ENCODE data around the gene NUAK1.

DNA sequence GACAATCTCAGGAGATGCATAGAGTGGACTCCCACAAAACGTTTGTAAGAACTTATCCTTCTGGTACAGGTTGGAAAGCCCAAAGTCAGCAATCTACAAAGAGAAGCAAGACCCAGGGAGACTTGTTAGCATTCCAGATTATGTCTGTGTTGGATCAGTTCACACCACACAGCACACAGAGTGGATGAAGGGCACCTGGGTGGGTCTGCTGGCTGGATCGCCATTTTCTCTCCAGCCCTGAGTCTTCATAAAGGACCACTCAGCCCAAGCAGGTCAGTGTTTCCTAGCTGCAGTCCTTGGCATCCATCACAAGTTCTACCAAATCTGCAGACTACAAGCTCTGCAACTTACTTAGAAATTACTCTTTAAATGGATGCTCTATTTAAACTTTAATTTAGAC is 66.0 kb downstream of the NUAK1 start:
- TF ChIP-seq, protein P1, sequence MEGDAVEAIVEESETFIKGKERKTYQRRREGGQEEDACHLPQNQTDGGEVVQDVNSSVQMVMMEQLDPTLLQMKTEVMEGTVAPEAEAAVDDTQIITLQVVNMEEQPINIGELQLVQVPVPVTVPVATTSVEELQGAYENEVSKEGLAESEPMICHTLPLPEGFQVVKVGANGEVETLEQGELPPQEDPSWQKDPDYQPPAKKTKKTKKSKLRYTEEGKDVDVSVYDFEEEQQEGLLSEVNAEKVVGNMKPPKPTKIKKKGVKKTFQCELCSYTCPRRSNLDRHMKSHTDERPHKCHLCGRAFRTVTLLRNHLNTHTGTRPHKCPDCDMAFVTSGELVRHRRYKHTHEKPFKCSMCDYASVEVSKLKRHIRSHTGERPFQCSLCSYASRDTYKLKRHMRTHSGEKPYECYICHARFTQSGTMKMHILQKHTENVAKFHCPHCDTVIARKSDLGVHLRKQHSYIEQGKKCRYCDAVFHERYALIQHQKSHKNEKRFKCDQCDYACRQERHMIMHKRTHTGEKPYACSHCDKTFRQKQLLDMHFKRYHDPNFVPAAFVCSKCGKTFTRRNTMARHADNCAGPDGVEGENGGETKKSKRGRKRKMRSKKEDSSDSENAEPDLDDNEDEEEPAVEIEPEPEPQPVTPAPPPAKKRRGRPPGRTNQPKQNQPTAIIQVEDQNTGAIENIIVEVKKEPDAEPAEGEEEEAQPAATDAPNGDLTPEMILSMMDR (conservative IDR thresholded peaks at IDR 0.05; ENCODE audit: low read length): no peak
- TF ChIP-seq EZH2phosphoT487 (IDR thresholded peaks at IDR 0.05; ENCODE audit: borderline replicate concordance, low read depth, low read length): no peak
